Measurements from ENCODE around the gene MRM3.
"Not testable (repeated sequence)": the region's sequence is repeated elsewhere in the genome, so short reads cannot be mapped to it uniquely, and the experiment has no call there.

DNA sequence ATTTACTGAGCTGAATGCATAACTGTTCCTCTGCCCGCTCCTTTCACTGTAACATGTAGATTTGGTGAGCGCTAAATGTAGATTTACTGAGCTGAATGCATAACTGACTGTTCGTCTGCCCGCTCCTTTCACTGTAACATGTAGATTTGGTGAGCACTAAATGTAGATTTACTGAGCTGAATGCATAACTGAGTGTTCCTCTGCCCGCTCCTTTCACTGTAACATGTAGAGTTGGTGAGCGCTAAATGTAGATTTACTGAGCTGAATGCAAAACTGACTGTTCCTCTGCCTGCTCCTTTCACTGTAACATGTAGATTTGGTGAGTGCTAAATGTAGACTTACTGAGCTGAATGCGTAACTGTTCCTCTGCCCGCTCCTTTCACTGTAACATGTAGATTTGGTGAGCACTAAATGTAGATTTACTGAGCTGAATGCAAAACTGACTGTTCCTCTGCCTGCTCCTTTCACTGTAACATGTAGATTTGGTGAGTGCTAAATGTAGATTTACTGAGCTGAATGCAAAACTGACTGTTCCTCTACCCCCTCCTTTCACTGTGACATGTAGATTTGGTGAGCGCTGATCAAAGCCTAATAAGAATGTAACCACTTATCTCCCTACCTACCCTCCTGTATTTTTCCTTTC, 26.7 kb upstream of the MRM3 start:
- TF ChIP-seq, protein P1, sequence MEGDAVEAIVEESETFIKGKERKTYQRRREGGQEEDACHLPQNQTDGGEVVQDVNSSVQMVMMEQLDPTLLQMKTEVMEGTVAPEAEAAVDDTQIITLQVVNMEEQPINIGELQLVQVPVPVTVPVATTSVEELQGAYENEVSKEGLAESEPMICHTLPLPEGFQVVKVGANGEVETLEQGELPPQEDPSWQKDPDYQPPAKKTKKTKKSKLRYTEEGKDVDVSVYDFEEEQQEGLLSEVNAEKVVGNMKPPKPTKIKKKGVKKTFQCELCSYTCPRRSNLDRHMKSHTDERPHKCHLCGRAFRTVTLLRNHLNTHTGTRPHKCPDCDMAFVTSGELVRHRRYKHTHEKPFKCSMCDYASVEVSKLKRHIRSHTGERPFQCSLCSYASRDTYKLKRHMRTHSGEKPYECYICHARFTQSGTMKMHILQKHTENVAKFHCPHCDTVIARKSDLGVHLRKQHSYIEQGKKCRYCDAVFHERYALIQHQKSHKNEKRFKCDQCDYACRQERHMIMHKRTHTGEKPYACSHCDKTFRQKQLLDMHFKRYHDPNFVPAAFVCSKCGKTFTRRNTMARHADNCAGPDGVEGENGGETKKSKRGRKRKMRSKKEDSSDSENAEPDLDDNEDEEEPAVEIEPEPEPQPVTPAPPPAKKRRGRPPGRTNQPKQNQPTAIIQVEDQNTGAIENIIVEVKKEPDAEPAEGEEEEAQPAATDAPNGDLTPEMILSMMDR (IDR thresholded peaks at IDR 0.05; ENCODE audit: insufficient read depth, low read length): not testable (repeated sequence)
- not testable (repeated sequence) for TF ChIP-seq POLR2AphosphoS5, GABPA (IDR thresholded peaks at IDR 0.05; ENCODE audit: low read depth)
- TF ChIP-seq, protein P2, sequence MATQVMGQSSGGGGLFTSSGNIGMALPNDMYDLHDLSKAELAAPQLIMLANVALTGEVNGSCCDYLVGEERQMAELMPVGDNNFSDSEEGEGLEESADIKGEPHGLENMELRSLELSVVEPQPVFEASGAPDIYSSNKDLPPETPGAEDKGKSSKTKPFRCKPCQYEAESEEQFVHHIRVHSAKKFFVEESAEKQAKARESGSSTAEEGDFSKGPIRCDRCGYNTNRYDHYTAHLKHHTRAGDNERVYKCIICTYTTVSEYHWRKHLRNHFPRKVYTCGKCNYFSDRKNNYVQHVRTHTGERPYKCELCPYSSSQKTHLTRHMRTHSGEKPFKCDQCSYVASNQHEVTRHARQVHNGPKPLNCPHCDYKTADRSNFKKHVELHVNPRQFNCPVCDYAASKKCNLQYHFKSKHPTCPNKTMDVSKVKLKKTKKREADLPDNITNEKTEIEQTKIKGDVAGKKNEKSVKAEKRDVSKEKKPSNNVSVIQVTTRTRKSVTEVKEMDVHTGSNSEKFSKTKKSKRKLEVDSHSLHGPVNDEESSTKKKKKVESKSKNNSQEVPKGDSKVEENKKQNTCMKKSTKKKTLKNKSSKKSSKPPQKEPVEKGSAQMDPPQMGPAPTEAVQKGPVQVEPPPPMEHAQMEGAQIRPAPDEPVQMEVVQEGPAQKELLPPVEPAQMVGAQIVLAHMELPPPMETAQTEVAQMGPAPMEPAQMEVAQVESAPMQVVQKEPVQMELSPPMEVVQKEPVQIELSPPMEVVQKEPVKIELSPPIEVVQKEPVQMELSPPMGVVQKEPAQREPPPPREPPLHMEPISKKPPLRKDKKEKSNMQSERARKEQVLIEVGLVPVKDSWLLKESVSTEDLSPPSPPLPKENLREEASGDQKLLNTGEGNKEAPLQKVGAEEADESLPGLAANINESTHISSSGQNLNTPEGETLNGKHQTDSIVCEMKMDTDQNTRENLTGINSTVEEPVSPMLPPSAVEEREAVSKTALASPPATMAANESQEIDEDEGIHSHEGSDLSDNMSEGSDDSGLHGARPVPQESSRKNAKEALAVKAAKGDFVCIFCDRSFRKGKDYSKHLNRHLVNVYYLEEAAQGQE (IDR thresholded peaks at IDR 0.05; ENCODE audit: insufficient replicate concordance, low read depth): not testable (repeated sequence)
